ENCODE data around the gene UQCRC2.

UQCRC2 gene

GRCh38 chr16:22027633-22028032, 74.5 kb downstream of the UQCRC2 start:
- no peak overlapping the region for H3K4me3 ChIP-seq (ENCODE audit: low read depth, low read length)
- TF ChIP-seq, protein P1, sequence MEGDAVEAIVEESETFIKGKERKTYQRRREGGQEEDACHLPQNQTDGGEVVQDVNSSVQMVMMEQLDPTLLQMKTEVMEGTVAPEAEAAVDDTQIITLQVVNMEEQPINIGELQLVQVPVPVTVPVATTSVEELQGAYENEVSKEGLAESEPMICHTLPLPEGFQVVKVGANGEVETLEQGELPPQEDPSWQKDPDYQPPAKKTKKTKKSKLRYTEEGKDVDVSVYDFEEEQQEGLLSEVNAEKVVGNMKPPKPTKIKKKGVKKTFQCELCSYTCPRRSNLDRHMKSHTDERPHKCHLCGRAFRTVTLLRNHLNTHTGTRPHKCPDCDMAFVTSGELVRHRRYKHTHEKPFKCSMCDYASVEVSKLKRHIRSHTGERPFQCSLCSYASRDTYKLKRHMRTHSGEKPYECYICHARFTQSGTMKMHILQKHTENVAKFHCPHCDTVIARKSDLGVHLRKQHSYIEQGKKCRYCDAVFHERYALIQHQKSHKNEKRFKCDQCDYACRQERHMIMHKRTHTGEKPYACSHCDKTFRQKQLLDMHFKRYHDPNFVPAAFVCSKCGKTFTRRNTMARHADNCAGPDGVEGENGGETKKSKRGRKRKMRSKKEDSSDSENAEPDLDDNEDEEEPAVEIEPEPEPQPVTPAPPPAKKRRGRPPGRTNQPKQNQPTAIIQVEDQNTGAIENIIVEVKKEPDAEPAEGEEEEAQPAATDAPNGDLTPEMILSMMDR (IDR thresholded peaks at IDR 0.05; ENCODE audit: low read depth, low read length): no peak

DNA sequence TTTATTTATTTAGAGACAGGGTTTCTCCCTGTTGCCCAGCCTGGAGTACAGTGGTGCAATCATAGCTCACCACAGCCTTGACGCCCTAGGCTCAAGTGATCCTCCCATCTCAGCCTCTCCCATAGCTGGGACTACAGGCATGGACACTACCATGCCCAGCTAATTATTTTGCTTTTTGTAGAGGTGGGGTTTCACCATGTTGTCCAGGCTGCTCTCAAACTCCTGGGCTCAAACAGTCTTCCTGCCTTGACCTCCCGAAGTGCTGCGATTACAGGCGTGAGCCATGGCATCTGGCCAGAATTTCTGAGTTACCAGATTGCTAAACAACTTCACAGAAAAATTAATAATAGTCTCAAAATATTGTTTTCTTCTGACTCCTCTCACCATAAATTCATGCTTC, 76.5 kb downstream of the UQCRC2 start:
- TF ChIP-seq, protein P1 (IDR thresholded peaks at IDR 0.05; ENCODE audit: low read depth, low read length): no peak

DNA sequence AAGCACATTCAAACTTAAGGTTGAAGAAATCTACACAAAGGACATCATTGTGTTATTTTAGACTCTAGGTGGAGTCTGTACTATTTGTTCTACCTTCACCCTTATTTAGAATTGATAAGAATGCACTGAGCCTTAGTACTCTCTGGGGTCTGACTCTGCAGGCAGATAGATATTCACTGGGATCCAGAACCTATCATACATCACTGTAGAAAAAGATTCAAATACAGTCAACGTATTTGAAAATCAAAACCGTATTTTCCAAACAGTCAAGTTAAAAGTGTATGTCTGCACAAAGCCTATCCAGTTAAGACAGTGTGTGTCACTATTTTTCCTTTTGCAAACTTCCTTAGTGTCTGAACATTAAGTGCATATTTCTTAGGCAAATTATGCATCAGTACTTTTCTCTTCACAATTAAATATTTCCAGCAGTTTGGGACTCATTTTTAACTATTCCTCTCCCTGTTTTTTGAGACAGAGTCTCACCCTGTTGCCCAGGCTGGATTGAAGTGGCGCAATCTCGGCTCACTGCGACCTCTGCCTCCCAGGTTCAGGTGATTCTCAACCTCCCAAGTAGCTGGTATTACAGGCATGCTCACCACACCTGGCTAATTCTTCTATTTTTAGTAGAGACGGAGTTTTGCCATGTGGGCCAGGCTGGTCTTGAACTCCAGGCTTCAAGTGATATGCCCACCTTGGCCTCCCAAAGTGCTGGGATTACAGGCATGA, 77.1 kb downstream of the UQCRC2 start:
- TF ChIP-seq, protein P1 (IDR thresholded peaks at IDR 0.05; ENCODE audit: low read depth, low read length): no peak
- H3K4me3 ChIP-seq (ENCODE audit: low read depth, low read length): no peak overlapping the region

More for the DNA sequence above, 76.5 kb downstream of the UQCRC2 start:
- no peak overlapping the region for H3K4me3 ChIP-seq (ENCODE audit: low read depth, low read length)

GRCh38 chr16:22031483-22032083, 78.4 kb downstream of the UQCRC2 start:
- TF ChIP-seq, protein P1 (IDR thresholded peaks at IDR 0.05; ENCODE audit: low read depth, low read length): no peak
- H3K4me3 ChIP-seq (ENCODE audit: low read depth, low read length): no peak overlapping the region
